HL-60 (cell line): ENCODE measurements around the gene BTBD6.

ENCODE experiments used
- TF ChIP-seq, protein P1 (sequence below): IDR thresholded peaks from one replicate; pipeline ENCODE4 v1.5.1; 2011; ENCODE audit warnings: low read length, control low read depth, inconsistent platforms; ENCODE audit not compliant: insufficient read depth
- TF ChIP-seq, protein P2 (sequence below): IDR thresholded peaks from 2 replicates; pipeline ENCODE4 v1.6.1; 2012; ENCODE audit warnings: low read depth; ENCODE audit not compliant: insufficient replicate concordance

GRCh38 chr14:105287249-105288102 is 39.1 kb downstream of the BTBD6 start:
- TF ChIP-seq, protein P1, sequence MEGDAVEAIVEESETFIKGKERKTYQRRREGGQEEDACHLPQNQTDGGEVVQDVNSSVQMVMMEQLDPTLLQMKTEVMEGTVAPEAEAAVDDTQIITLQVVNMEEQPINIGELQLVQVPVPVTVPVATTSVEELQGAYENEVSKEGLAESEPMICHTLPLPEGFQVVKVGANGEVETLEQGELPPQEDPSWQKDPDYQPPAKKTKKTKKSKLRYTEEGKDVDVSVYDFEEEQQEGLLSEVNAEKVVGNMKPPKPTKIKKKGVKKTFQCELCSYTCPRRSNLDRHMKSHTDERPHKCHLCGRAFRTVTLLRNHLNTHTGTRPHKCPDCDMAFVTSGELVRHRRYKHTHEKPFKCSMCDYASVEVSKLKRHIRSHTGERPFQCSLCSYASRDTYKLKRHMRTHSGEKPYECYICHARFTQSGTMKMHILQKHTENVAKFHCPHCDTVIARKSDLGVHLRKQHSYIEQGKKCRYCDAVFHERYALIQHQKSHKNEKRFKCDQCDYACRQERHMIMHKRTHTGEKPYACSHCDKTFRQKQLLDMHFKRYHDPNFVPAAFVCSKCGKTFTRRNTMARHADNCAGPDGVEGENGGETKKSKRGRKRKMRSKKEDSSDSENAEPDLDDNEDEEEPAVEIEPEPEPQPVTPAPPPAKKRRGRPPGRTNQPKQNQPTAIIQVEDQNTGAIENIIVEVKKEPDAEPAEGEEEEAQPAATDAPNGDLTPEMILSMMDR: no peak
- TF ChIP-seq, protein P2, sequence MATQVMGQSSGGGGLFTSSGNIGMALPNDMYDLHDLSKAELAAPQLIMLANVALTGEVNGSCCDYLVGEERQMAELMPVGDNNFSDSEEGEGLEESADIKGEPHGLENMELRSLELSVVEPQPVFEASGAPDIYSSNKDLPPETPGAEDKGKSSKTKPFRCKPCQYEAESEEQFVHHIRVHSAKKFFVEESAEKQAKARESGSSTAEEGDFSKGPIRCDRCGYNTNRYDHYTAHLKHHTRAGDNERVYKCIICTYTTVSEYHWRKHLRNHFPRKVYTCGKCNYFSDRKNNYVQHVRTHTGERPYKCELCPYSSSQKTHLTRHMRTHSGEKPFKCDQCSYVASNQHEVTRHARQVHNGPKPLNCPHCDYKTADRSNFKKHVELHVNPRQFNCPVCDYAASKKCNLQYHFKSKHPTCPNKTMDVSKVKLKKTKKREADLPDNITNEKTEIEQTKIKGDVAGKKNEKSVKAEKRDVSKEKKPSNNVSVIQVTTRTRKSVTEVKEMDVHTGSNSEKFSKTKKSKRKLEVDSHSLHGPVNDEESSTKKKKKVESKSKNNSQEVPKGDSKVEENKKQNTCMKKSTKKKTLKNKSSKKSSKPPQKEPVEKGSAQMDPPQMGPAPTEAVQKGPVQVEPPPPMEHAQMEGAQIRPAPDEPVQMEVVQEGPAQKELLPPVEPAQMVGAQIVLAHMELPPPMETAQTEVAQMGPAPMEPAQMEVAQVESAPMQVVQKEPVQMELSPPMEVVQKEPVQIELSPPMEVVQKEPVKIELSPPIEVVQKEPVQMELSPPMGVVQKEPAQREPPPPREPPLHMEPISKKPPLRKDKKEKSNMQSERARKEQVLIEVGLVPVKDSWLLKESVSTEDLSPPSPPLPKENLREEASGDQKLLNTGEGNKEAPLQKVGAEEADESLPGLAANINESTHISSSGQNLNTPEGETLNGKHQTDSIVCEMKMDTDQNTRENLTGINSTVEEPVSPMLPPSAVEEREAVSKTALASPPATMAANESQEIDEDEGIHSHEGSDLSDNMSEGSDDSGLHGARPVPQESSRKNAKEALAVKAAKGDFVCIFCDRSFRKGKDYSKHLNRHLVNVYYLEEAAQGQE: no peak
